IPS-18c (cell line): ENCODE results near the gene AHRR.
"Not testable (repeated sequence)": the region's sequence is repeated elsewhere in the genome, so short reads cannot be mapped to it uniquely, and the experiment has no call there.

Source experiments
- H3K4me3 ChIP-seq: 2 replicates; pipeline ENCODE4 v1.7.0; 2013; ENCODE audit warnings: low read depth, mild to moderate bottlenecking, low read length, moderate library complexity; ENCODE audit not compliant: insufficient read depth
- H3K9me3 ChIP-seq: one replicate; pipeline ENCODE4 v1.6.1; 2013; ENCODE audit warnings: mild to moderate bottlenecking, low read length, moderate library complexity; ENCODE audit not compliant: control insufficient read depth, insufficient read depth

The AHRR gene

GRCh38 chr5:405421-405820 lies 83.9 kb downstream of the AHRR start:
- Histone ChIP-seq H3K9me3 (peaks cover 2% of the 10 kb centered on the region), H3K4me3 (no peak overlapping the region)

GRCh38 chr5:406041-406440 lies 84.5 kb downstream of the AHRR start:
- Histone ChIP-seq H3K9me3 (peaks cover 2% of the 10 kb centered on the region), H3K4me3 (no peak overlapping the region)

- H3K4me3 ChIP-seq = no peak overlapping the region
- no peaks in the 10 kb centered on the region for H3K9me3 ChIP-seq
Measured at GRCh38 chr5:407051-407450, 85.5 kb downstream of the AHRR start.

- H3K4me3 ChIP-seq = no peak overlapping the region
- H3K9me3 ChIP-seq = no peaks in the 10 kb centered on the region
Measured at GRCh38 chr5:407801-408268, 86.3 kb downstream of the AHRR start.

DNA sequence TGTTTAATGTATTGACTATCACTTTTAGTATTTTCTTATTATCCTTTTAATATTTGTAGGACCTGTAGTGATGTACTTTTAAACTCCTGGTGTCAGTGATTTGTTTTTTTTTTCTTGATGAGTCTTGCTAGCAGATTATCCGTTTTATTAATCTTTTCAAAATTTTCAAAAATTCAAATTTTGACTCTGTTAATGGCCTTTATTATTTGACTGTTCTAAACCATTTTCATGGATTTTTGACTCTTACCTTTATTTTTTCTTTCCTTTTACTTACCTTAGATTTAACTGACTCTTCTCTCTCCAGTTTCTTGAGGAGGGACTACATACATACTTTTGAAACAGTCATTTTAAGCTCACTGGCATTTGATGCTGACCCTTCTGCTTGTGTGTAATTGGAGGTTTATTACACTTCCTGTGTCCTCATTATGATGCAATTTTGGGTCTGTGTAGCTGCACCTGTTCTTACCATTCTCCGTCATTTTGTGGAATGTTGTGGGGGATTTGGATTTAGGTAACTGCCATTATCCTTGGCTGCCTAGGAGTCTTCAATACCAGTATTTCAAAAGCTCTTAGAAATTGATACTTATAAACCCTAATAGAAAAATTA lies 89.5 kb downstream of the AHRR start:
- Histone ChIP-seq H3K9me3 (no peaks in the 10 kb centered on the region), H3K4me3 (no peak overlapping the region)

GRCh38 chr5:411728-412127 lies 90.2 kb downstream of the AHRR start:
- Histone ChIP-seq H3K9me3 (no peaks in the 10 kb centered on the region), H3K4me3 (no peak overlapping the region)

- not testable (repeated sequence) for H3K9me3 ChIP-seq, H3K4me3 ChIP-seq
Measured at GRCh38 chr5:414991-415927, 93.7 kb downstream of the AHRR start.

- no peaks in the 10 kb centered on the region for H3K9me3 ChIP-seq
- H3K4me3 ChIP-seq = no peak overlapping the region
Measured at GRCh38 chr5:415928-416635, 94.6 kb downstream of the AHRR start.

DNA sequence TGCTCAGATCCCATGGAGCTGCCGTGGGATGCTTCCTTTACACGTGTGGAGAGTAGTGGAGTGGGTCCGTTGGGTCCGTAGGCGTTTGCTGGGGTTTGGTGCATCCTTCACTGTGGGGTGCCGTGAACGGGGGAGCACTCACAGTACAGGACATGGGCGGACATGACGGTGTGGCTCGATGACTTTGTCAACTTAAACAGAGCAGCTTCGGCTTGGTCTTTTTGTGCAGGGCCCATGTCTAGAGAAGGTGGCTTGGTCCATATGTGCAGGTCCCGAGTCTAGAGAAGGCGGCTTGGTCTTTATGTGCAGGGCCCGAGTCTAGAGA lies 95.1 kb downstream of the AHRR start:
- Histone ChIP-seq H3K4me3 (no peak overlapping the region), H3K9me3 (no peaks in the 10 kb centered on the region)

GRCh38 chr5:417301-418161 lies 96.0 kb downstream of the AHRR start:
- no peaks in the 10 kb centered on the region for H3K9me3 ChIP-seq
- no peak overlapping the region for H3K4me3 ChIP-seq

- no peaks in the 10 kb centered on the region for H3K9me3 ChIP-seq
- H3K4me3 ChIP-seq = no peak overlapping the region
Measured at GRCh38 chr5:418162-419121, 96.9 kb downstream of the AHRR start.

DNA sequence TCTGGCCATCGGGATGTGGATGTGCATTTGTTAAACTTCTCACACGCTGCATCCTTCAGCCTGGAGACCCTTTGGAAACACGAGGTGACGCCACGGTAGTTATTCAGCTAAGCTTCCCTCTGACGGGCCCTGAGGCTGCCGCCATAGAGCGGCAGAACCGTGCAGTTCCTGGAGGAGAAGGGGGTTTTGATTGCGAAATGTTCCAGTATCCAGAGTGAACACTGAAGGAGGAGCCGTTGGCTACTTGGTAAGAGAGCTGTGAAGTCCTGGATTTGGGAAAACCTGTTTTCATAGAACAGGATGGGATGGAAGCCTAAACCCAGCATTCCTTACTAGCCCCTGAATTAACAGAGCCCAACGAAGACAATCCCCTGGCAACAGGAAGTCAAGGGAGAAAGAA lies 98.5 kb downstream of the AHRR start:
- Histone ChIP-seq H3K9me3 (no peaks in the 10 kb centered on the region), H3K4me3 (no peak overlapping the region)

DNA sequence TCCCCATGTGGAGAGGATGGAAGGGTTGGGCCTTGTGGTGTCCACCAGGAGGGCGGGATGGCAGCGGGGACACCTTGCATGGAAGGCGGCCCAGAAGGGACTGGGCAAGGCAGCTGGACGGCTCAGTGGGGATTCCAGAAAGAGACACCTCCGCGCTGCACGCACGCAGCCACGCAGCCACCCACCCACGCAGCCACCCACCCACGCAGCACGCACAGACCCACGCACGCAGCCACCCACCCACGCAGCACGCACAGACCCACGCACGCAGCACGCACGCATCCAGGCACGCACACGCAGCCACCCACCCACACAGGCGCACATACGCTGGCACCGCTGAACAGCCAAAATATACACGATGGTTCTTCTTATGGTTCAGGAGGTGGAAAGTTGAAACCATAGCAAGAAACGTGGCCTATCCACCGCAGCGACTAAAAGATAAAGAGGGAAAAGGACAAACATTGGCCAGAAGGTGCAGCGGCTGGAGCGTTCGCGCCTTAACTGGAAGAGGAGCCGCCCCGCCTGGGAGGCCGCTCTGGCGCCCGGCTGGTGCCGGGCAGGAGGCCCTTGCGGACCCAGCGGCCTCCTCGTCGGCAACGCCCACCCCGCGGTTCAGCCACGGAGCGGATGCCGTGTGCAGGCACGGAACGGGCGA lies 99.2 kb downstream of the AHRR start:
- Histone ChIP-seq H3K9me3 (no peaks in the 10 kb centered on the region), H3K4me3 (no peak overlapping the region)

GRCh38 chr5:421287-421880 lies 99.9 kb downstream of the AHRR start:
- H3K4me3 ChIP-seq = no peak overlapping the region
- no peaks in the 10 kb centered on the region for H3K9me3 ChIP-seq

- H3K4me3 ChIP-seq = no peak overlapping the region
- no peaks in the 10 kb centered on the region for H3K9me3 ChIP-seq
Measured at GRCh38 chr5:421901-422300, 100.4 kb downstream of the AHRR start.
